HCT116 (cell line): ENCODE data around the gene F7. TPM values are rescaled to one million over a fixed set of nuclear protein-coding genes. Genes with fewer than 3 reads are reported as not detected.

Source experiments
- ATAC-seq: fragments of 200-7000 bp; cut with Tn5 transposase; 2 replicates; pipeline ENCODE4 v1.9.1; 2020; ENCODE audit warnings: mild to moderate bottlenecking, moderate library complexity
- BruUV-seq: library from RNA; stranded (reverse); fragments of 400-500 nt; replicated peaks from 2 replicates; lab custom pipeline; 2021; lab: Mats Ljungman, UMichigan
- CTCF ChIA-PET: fragments of 300-600 bp; sonication (Branson Sonifier 250); formaldehyde crosslinking; loops from one replicate; lab custom pipeline; 2021; ENCODE audit warnings: antibody characterized with exemption; lab: Charles Lee
- POLR2A ChIA-PET: fragments of 300-600, 350-600 bp; sonication (Branson Sonifier 250); formaldehyde crosslinking; loops from one replicate; lab custom pipeline; 2021; ENCODE audit warnings: antibody characterized with exemption; lab: Charles Lee
- RAD21 ChIA-PET, 2 experiments: fragments of 300-600 bp; sonication (Branson Sonifier 250); formaldehyde crosslinking; loops; one replicate each; lab custom pipeline; 2023; ENCODE audit warnings: low total read pairs in 2 of 2; ENCODE audit not compliant: uncharacterized antibody in 2 of 2, unreplicated experiment in 2 of 2, low non-redundant PET in 1 of 2; lab: Charles Lee
- DNase-seq: peaks from one replicate; pipeline ENCODE4 v3.0.0-alpha.2; 2010; ENCODE audit warnings: low read depth, low spot score
- H2AFZ ChIP-seq: fragments of 200-600 bp; shearing (Covaris generic), sonication (generic); 2 replicates; pipeline ENCODE4 v1.6.1; 2017; ENCODE audit warnings: low read depth, mixed run types, mixed read lengths, antibody characterized with exemption, low read length; ENCODE audit not compliant: poor library complexity, severe bottlenecking
- H3K27ac ChIP-seq: 2 replicates; pipeline ENCODE4 v1.5.1; 2012; ENCODE audit warnings: low read depth, low read length
- H3K27me3 ChIP-seq: fragments of 200-600 bp; sonication (generic); 2 replicates; pipeline ENCODE4 v1.6.1; 2016; ENCODE audit warnings: mixed run types, low read length, mixed read lengths; ENCODE audit not compliant: insufficient read depth
- H3K36me3 ChIP-seq, 2 experiments: fragments of 200-500 bp in 1 of 2; fragments of 200-600 bp in 1 of 2; sonication (Bioruptor generic) in 1 of 2; sonication (generic) in 1 of 2; 2 replicates each; pipeline versions ENCODE4 v1.5.1 to v1.6.1; 2014 to 2016; ENCODE audit warnings: low read length in 2 of 2, inconsistent platforms in 1 of 2, mixed read lengths in 1 of 2, mixed run types in 1 of 2; ENCODE audit not compliant: insufficient read depth in 2 of 2, control insufficient read depth in 1 of 2
- H3K4me1 ChIP-seq, 2 experiments: fragments of 200-600 bp in 1 of 2; sonication (generic) in 1 of 2; 2 replicates each; pipeline versions ENCODE4 v1.5.1 to v1.6.1; 2012 to 2017; ENCODE audit warnings: low read length in 2 of 2, inconsistent platforms in 1 of 2, mild to moderate bottlenecking in 1 of 2, mixed read lengths in 1 of 2, mixed run types in 1 of 2, moderate library complexity in 1 of 2; ENCODE audit not compliant: insufficient read depth in 2 of 2, control insufficient read depth in 1 of 2
- H3K4me2 ChIP-seq: fragments of 200-600 bp; sonication (generic); 2 replicates; pipeline ENCODE4 v1.6.1; 2017; ENCODE audit warnings: mixed run types, low read length, mixed read lengths
- H3K4me3 ChIP-seq, 2 experiments: fragments of 200-600 bp in 1 of 2; sonication (generic) in 1 of 2; replicated peaks in 1 of 2; 2 replicates each; pipeline ENCODE4 v1.5.1; 2011 to 2016; ENCODE audit warnings: low read length in 2 of 2, control low read depth in 1 of 2, low read depth in 1 of 2, mild to moderate bottlenecking in 1 of 2, mixed read lengths in 1 of 2, mixed run types in 1 of 2
- H3K79me2 ChIP-seq: fragments of 200-600 bp; sonication (generic); 2 replicates; pipeline ENCODE4 v1.6.1; 2017; ENCODE audit warnings: mild to moderate bottlenecking, mixed run types, low read length, moderate library complexity, mixed read lengths; ENCODE audit not compliant: insufficient read depth
- H3K9ac ChIP-seq: fragments of 200-600 bp; sonication (generic); 2 replicates; pipeline ENCODE4 v1.6.1; 2016; ENCODE audit warnings: low read length, mixed read lengths
- H3K9me2 ChIP-seq: fragments of 200-600 bp; sonication (generic), shearing (Covaris generic); 2 replicates; pipeline ENCODE4 v1.6.1; 2017; ENCODE audit warnings: mixed run types, mild to moderate bottlenecking, moderate library complexity; ENCODE audit not compliant: insufficient read depth
- H3K9me3 ChIP-seq, 2 experiments: fragments of 200-500 bp in 1 of 2; fragments of 200-600 bp in 1 of 2; sonication (Bioruptor generic) in 1 of 2; sonication (generic) in 1 of 2; 2 replicates each; pipeline ENCODE4 v1.6.1; 2014 to 2017; ENCODE audit warnings: low read length in 2 of 2, mixed read lengths in 2 of 2, inconsistent platforms in 1 of 2, low read depth in 1 of 2, mild to moderate bottlenecking in 1 of 2, mixed run types in 1 of 2, moderate library complexity in 1 of 2; ENCODE audit not compliant: control insufficient read depth in 1 of 2, insufficient read depth in 1 of 2
- H4K20me1 ChIP-seq: fragments of 200-600 bp; sonication (generic), shearing (Covaris generic); 2 replicates; pipeline ENCODE4 v1.6.1; 2017; ENCODE audit warnings: mixed run types, mild to moderate bottlenecking, moderate library complexity; ENCODE audit not compliant: insufficient read depth
- CBX3 ChIP-seq: IDR thresholded peaks from 2 replicates; pipeline ENCODE4 v1.6.1; 2012; ENCODE audit warnings: low read depth
- CEBPB ChIP-seq: IDR thresholded peaks from 2 replicates; pipeline ENCODE4 v1.6.1; 2012; ENCODE audit warnings: low read depth
- ELF1 ChIP-seq: IDR thresholded peaks from 2 replicates; pipeline ENCODE4 v1.6.1; 2012; ENCODE audit warnings: low read depth, borderline replicate concordance
- MAX ChIP-seq: IDR thresholded peaks from 2 replicates; pipeline ENCODE4 v1.6.1; 2012
- RAD21 ChIP-seq: IDR thresholded peaks from 2 replicates; pipeline ENCODE4 v1.6.1; 2012; ENCODE audit warnings: low read depth, mild to moderate bottlenecking
- SIN3A ChIP-seq: IDR thresholded peaks from 2 replicates; pipeline ENCODE4 v1.6.1; 2012; ENCODE audit warnings: low read depth
- TCF7L2 ChIP-seq: IDR thresholded peaks from 2 replicates; pipeline ENCODE4 v1.7.0; 2011; ENCODE audit warnings: borderline replicate concordance, inconsistent platforms; ENCODE audit not compliant: insufficient read depth, insufficient read length; ENCODE audit errors: extremely low read depth
- YY1 ChIP-seq: IDR thresholded peaks from 2 replicates; pipeline ENCODE4 v1.6.1; 2011; ENCODE audit warnings: low read length, low read depth, moderate library complexity, mild to moderate bottlenecking; ENCODE audit not compliant: insufficient replicate concordance; ENCODE audit errors: extremely low read depth
- intact Hi-C: fragments of 100-400 bp; cut with micrococcal nuclease; formaldehyde crosslinking; loops from 2 replicates; pipeline ENCODE4 v1.10.0; 2022
- total RNA-seq: library from RNA; stranded (reverse); gene quantifications from one replicate; pipeline ENCODE4 v1.2.1, GENCODE V29; 2021; ENCODE audit not compliant: unreplicated experiment

Gene F7
- total RNA-seq, 1 experiment from 2014 or later = not detected

GRCh38 chr13:113058129-113058987 lies 47.2 kb upstream of the F7 start:
- no peak overlapping the region for H3K4me3 ChIP-seq
- no TSS peak for BruUV-seq
- no peaks in the 10 kb centered on the region for H4K20me1 ChIP-seq
- CTCF ChIA-PET = no interaction called here
- no peak for ATAC-seq
- no peaks in the 10 kb centered on the region for H3K27me3 ChIP-seq
- no peak overlapping the region for H3K27ac ChIP-seq
- H3K9ac ChIP-seq = no peak overlapping the region
- H3K79me2 ChIP-seq = no peaks in the 10 kb centered on the region
- RAD21 ChIA-PET = no interaction called here
- H3K9me2 ChIP-seq = no peaks in the 10 kb centered on the region
- H3K4me2 ChIP-seq = no peak overlapping the region
- peaks cover 10 to 16% of the 10 kb centered on the region in 2 experiments; a peak in 3 of 4 replicates for H3K4me1 ChIP-seq
- no peak overlapping the region for H2AFZ ChIP-seq
- no peak for DNase-seq
- POLR2A ChIA-PET = interaction anchor here (0.6 kb wide), 1 partner anchor 352 kb away, joined by 3 read pairs; no protein-coding TSS in a partner anchor
- TF ChIP-seq CEBPB (no peak), YY1 (no peak), CBX3 (no peak), RAD21 (no peak), TCF7L2 (no peak), SIN3A (no peak), MAX (no peak), ELF1 (no peak)
- intact Hi-C loops = no loop called here
- H3K36me3 ChIP-seq = no peaks in the 10 kb centered on the region
- H3K9me3 ChIP-seq = no peaks in the 10 kb centered on the region; a peak in 1 of 4 replicates
